ENCODE data around the gene SLC35C1. TPM values are rescaled to one million over a fixed set of nuclear protein-coding genes. Genes with fewer than 3 reads are reported as not detected.

SLC35C1 gene
- total and polyA plus RNA-seq, 2 donors from 2014 or later, result 5.7 to 20.6 TPM

GRCh38 chr11:45858751-45859398 is 53.9 kb downstream of the SLC35C1 start:
- H3K36me3 ChIP-seq (ENCODE audit: control insufficient read depth in 2 of 3, insufficient read depth in 3 of 3, low read length in 3 of 3), result peaks cover 13 to 68% (median 29%) of the 10 kb centered on the region in 3 donors
- no peak for TF ChIP-seq CTCF (IDR thresholded peaks at IDR 0.05; ENCODE audit: borderline replicate concordance, extremely low read depth, insufficient read depth)
- no peaks in the 10 kb centered on the region for H3K27me3 ChIP-seq (ENCODE audit: control insufficient read depth, insufficient read depth, low read length)
- no peaks in the 10 kb centered on the region for H3K9me3 ChIP-seq (ENCODE audit: control insufficient read depth in 2 of 3, insufficient read depth in 1 of 3, low read length in 3 of 3)
- peak overlapping the region in 1 of 3 donors; percentile 52 for H3K9ac ChIP-seq (ENCODE audit: low read length in 3 of 3)
- peaks cover 7 to 53% (median 47%) of the 10 kb centered on the region in 3 donors for H3K4me1 ChIP-seq (ENCODE audit: control insufficient read depth in 2 of 3, insufficient read depth in 2 of 3, low read depth in 1 of 3, low read length in 3 of 3)
- intact Hi-C loops (cut with DNase I), result no loop called here
- FAIRE-seq, result no peak
- no peak overlapping the region for H3K4me3 ChIP-seq (ENCODE audit: low read length in 3 of 3)
- H3K27ac ChIP-seq (ENCODE audit: low read depth in 2 of 2, low read length in 2 of 2), result peak overlapping the region; percentile 80 to 82
- DNase-seq, result no peak

GRCh38 chr11:45859661-45860140 is 54.8 kb downstream of the SLC35C1 start:
- peak; percentile 55 to 97 (median 81) for DNase-seq
- TF ChIP-seq CTCF (IDR thresholded peaks at IDR 0.05; ENCODE audit: borderline replicate concordance, extremely low read depth, insufficient read depth), result no peak
- Histone ChIP-seq H3K36me3 (ENCODE audit: control insufficient read depth in 2 of 3, insufficient read depth in 3 of 3, low read length in 3 of 3) (peaks cover 13 to 71% (median 31%) of the 10 kb centered on the region in 3 donors), H3K9me3 (ENCODE audit: control insufficient read depth in 2 of 3, insufficient read depth in 1 of 3, low read length in 3 of 3) (no peaks in the 10 kb centered on the region), H3K4me1 (ENCODE audit: control insufficient read depth in 2 of 3, insufficient read depth in 2 of 3, low read depth in 1 of 3, low read length in 3 of 3) (peaks cover 7 to 50% (median 45%) of the 10 kb centered on the region in 3 donors), H3K27me3 (ENCODE audit: control insufficient read depth, insufficient read depth, low read length) (no peaks in the 10 kb centered on the region), H3K4me3 (ENCODE audit: low read length in 3 of 3) (no peak overlapping the region), H3K9ac (ENCODE audit: low read length in 3 of 3) (peak overlapping the region in 1 of 3 donors; percentile 66), H3K27ac (ENCODE audit: low read depth in 2 of 2, low read length in 2 of 2) (peak overlapping the region; percentile 80 to 82)
- intact Hi-C loops (cut with DNase I), result no loop called here
- FAIRE-seq, result no peak

- H3K4me3 ChIP-seq (ENCODE audit: low read length in 3 of 3), result no peak overlapping the region
- no peaks in the 10 kb centered on the region for H3K9me3 ChIP-seq (ENCODE audit: control insufficient read depth in 2 of 3, insufficient read depth in 1 of 3, low read length in 3 of 3)
- FAIRE-seq, result no peak
- intact Hi-C loops (cut with DNase I), result no loop called here
- peaks cover 7 to 46% (median 41%) of the 10 kb centered on the region in 3 donors for H3K4me1 ChIP-seq (ENCODE audit: control insufficient read depth in 2 of 3, insufficient read depth in 2 of 3, low read depth in 1 of 3, low read length in 3 of 3)
- peak overlapping the region in 1 of 3 donors; percentile 66 for H3K9ac ChIP-seq (ENCODE audit: low read length in 3 of 3)
- H3K27ac ChIP-seq (ENCODE audit: low read depth in 2 of 2, low read length in 2 of 2), result peak overlapping the region; percentile 80 to 82
- no peak for TF ChIP-seq CTCF (IDR thresholded peaks at IDR 0.05; ENCODE audit: borderline replicate concordance, extremely low read depth, insufficient read depth)
- DNase-seq, result no peak
- no peaks in the 10 kb centered on the region for H3K27me3 ChIP-seq (ENCODE audit: control insufficient read depth, insufficient read depth, low read length)
- H3K36me3 ChIP-seq (ENCODE audit: control insufficient read depth in 2 of 3, insufficient read depth in 3 of 3, low read length in 3 of 3), result peaks cover 13 to 76% (median 33%) of the 10 kb centered on the region in 3 donors
Measured at GRCh38 chr11:45860348-45860747, 55.4 kb downstream of the SLC35C1 start.
